RWPE2 (cell line): ENCODE data around the gene UBQLN4.

Experiments used
- ATAC-seq: fragments of 200-7000 bp; cut with Tn5 transposase; 3 replicates; pipeline ENCODE4 v1.9.1; 2021; ENCODE audit warnings: low read depth
- DNase-seq: peaks from one replicate; pipeline ENCODE4 v3.0.0-alpha.2; 2020; ENCODE audit warnings: low spot score
- H3K27ac ChIP-seq: fragments of 450-650 bp; 2 replicates; pipeline ENCODE4 v1.5.1; 2017; ENCODE audit warnings: mild to moderate bottlenecking; ENCODE audit not compliant: poor library complexity, severe bottlenecking
- H3K27me3 ChIP-seq: fragments of 250-450 bp; sonication (Bioruptor Pico); 2 replicates; pipeline ENCODE4 v1.5.1; 2021; ENCODE audit warnings: mild to moderate bottlenecking, moderate library complexity; ENCODE audit not compliant: insufficient read depth, poor library complexity, severe bottlenecking
- H3K36me3 ChIP-seq: fragments of 250-450 bp; sonication (Bioruptor Pico); 2 replicates; pipeline ENCODE4 v1.5.1; 2020; ENCODE audit warnings: low read depth, mild to moderate bottlenecking, moderate library complexity
- H3K4me1 ChIP-seq: fragments of 250-450 bp; sonication (Bioruptor Pico); 2 replicates; pipeline ENCODE4 v1.5.1; 2021; ENCODE audit warnings: mild to moderate bottlenecking, moderate library complexity; ENCODE audit not compliant: insufficient read depth, poor library complexity, severe bottlenecking
- H3K4me3 ChIP-seq: fragments of 250-450 bp; sonication (Bioruptor Pico); 2 replicates; pipeline ENCODE4 v1.5.1; 2021; ENCODE audit warnings: mild to moderate bottlenecking, moderate library complexity; ENCODE audit not compliant: severe bottlenecking
- H3K9me3 ChIP-seq: fragments of 250-450 bp; sonication (Bioruptor Pico); 2 replicates; pipeline ENCODE4 v1.5.1; 2021; ENCODE audit warnings: mild to moderate bottlenecking, moderate library complexity; ENCODE audit not compliant: severe bottlenecking
- TF ChIP-seq, protein P1 (sequence below): fragments of 450-650 bp; IDR thresholded peaks from one replicate; pipeline ENCODE4 v1.5.1; 2017; ENCODE audit warnings: mild to moderate bottlenecking, moderate library complexity; ENCODE audit not compliant: poor library complexity, severe bottlenecking

The UBQLN4 gene

DNA sequence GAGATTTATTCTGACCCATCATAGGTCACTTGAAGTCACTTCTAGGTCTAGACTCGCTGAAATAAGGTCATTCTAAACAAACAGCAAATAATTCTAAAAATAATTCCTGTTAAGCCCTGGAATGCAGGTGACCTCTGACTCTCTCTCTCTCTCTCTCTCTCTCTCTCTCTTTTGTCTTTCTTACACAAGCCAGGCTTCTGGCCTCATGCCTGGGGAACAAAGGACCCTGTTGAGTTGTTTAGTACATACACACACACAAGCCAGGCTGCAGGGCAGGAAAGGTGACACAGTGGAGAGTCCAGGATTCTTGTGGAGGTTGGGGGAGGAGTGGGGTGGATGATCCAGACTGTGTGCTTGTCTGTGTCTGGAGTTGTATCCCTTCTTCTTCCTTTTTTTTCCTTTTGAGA, 32.7 kb upstream of the UBQLN4 start:
- TF ChIP-seq, protein P1, sequence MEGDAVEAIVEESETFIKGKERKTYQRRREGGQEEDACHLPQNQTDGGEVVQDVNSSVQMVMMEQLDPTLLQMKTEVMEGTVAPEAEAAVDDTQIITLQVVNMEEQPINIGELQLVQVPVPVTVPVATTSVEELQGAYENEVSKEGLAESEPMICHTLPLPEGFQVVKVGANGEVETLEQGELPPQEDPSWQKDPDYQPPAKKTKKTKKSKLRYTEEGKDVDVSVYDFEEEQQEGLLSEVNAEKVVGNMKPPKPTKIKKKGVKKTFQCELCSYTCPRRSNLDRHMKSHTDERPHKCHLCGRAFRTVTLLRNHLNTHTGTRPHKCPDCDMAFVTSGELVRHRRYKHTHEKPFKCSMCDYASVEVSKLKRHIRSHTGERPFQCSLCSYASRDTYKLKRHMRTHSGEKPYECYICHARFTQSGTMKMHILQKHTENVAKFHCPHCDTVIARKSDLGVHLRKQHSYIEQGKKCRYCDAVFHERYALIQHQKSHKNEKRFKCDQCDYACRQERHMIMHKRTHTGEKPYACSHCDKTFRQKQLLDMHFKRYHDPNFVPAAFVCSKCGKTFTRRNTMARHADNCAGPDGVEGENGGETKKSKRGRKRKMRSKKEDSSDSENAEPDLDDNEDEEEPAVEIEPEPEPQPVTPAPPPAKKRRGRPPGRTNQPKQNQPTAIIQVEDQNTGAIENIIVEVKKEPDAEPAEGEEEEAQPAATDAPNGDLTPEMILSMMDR, result no peak
- ATAC-seq (no peak), DNase-seq (no peak)
- H3K36me3 ChIP-seq, result no peaks in the 10 kb centered on the region
- peaks cover 3% of the 10 kb centered on the region for H3K4me1 ChIP-seq
- H3K9me3 ChIP-seq, result no peaks in the 10 kb centered on the region
- no peaks in the 10 kb centered on the region for H3K27me3 ChIP-seq
- no peak overlapping the region for H3K27ac ChIP-seq
- no peak overlapping the region for H3K4me3 ChIP-seq

DNA sequence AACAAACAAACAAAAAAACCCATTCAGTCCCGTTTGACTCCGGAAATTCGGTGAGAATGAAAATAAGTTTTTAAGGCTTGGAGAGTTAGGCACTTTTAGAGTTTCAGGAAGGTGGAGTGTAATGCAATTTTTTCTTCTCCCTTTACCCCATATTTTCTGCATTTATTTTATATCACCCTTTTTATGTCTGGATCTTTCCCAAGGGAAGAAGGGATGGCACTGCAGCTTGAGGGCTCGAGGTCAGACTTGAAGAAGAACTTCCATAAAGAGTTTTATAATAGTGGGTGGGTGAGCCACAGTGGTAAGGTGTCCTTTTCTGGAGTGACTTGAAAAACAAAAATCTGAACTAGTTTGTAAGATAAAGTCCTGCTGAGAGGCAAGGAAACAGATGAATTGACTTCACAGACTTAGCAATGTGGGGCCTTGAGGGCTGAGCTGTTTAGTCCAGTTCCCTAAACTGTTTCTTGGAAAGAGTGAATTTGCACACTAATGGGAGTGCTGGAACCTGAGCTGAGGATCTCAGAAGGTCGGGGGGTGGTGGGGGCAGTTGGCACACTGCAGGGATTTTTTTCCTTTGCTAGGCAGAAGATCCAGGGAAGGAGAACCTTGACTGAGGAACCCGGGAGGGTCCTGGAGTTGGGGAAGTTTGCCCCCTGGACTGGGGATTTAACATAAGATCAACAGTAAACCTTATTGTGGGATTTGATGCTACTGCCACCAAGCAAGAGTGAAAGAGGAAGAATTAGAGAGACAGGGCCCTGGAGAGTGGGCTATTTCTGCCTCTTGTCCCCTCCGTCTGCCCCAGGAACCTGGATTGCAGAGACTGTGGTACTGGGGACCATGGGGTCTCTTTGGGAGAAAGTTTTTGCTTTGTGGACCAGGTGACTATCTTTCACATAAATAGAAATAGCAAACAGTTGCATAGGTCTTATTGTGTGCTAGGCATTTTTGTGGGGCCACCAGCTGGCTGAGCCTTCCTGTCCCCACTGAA, 30.5 kb upstream of the UBQLN4 start:
- no peak for DNase-seq
- Histone ChIP-seq H3K4me3 (no peak overlapping the region), H3K27ac (no peak overlapping the region), H3K9me3 (no peaks in the 10 kb centered on the region), H3K4me1 (no peaks in the 10 kb centered on the region), H3K27me3 (no peaks in the 10 kb centered on the region), H3K36me3 (no peaks in the 10 kb centered on the region)
- TF ChIP-seq, protein P1, result no peak
- ATAC-seq, result no peak

DNA sequence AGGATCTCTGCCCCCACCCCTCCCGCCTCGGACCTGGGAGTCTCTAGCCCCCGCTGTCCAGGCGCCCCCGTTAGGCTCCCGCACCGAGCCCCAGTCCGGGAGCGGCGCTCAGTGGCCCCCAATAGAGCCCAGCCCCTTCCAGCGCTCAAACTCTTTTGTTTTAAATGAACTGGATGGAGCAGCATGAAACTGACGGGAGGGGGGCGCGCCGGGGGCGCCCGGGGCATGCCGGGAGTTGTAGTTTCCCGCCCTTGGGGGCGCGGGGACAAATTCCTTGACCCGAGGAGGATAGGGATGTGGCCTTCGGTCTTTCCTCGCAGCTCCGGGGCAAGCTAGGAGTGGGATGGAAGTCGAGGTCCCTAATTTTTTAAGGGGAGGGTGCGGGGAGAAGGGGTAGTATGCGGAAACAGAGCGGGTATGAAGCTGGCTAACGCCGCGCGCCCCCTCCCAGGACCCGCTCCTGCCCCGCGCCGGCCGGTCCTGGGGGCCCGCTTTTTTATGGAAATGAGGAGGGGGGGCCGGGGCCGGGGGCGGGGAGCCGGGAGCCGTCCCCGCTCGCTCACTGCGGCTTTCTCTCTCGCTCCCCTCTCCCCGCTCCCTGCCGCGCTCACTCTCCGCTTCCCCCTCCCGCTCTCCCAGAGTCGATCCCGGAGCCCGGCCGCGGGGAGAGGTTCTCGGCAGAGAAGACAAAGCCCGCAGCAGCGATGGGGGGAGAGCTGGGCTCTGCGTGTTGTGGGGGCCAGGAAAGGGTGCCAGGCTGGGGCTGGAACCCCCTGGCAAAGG, 28.9 kb upstream of the UBQLN4 start, which contains the start of gene MEX3A:
TSS of gene MEX3A (minus strand) at position 157 of the 783 bp plus-strand sequence. CDS start 467 bp downstream, outside the sequence.
- no peaks in the 10 kb centered on the region for H3K36me3 ChIP-seq
- peak; percentile 79 for ATAC-seq
- H3K27ac ChIP-seq, result peak within 1 kb of the TSS; percentile 11
- TF ChIP-seq, protein P1, result no peak
- no peak for DNase-seq
- H3K4me3 ChIP-seq, result peak within 1 kb of the TSS; percentile 70
- H3K27me3 ChIP-seq, result no peaks in the 10 kb centered on the region
- H3K9me3 ChIP-seq, result no peaks in the 10 kb centered on the region
- no peaks in the 10 kb centered on the region for H3K4me1 ChIP-seq

DNA sequence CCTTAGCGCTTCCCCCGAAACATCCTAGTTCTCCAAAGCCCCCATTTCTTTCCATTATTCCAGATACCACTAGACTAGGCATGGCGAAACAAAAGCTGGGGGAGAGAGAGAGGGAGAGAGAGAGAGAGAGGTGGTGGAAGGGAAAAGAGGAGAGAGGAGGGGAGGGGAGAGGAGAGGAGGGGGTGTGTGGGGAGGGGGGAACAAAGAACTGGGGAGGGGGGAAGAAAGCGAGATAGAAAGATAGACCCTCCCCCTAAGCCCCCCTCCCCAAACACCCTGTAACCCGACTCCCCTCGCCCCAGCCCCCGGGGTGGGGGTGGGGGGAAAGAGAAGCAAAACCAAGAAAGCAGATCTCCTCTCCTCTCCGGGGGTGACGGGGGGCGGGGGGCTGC, 28.3 kb upstream of the UBQLN4 start:
- TF ChIP-seq, protein P1, result no peak
- Histone ChIP-seq H3K36me3 (0 out of 2 replicates have a peak, but pooled peaks cover 4% of the 10 kb centered on the region), H3K4me1 (no peaks in the 10 kb centered on the region), H3K4me3 (peak overlapping the region; percentile 70), H3K27me3 (no peaks in the 10 kb centered on the region), H3K27ac (peak overlapping the region; percentile 11), H3K9me3 (no peaks in the 10 kb centered on the region)
- ATAC-seq (no peak), DNase-seq (no peak)
